Astrocyte (in vitro differentiated cells and primary cell): ENCODE results near the gene DEDD2. TPM values are rescaled to one million over a fixed set of nuclear protein-coding genes. Genes with fewer than 3 reads are reported as not detected.
A peak's percentile ranks its signal among the peaks of the same experiment; 100 is the strongest.

Experiments used
- DNase-seq: peaks from one replicate; pipeline ENCODE4 v3.0.0-alpha.2; 2010; ENCODE audit warnings: low read depth
- FAIRE-seq: peaks from 2 replicates; lab custom pipeline; 2011; peaks lifted over from hg19 to GRCh38; lab: Jason Lieb, UNC
- H2AFZ ChIP-seq: 2 replicates; pipeline ENCODE4 v1.6.0; 2012; ENCODE audit warnings: low read depth, low read length, inconsistent platforms
- H3K27ac ChIP-seq: 2 replicates; pipeline ENCODE4 v1.5.1; 2011; ENCODE audit warnings: low read depth, low read length, inconsistent platforms
- H3K27me3 ChIP-seq: 2 replicates; pipeline ENCODE4 v1.6.0; 2011; ENCODE audit warnings: low read length, inconsistent platforms; ENCODE audit not compliant: insufficient read depth
- H3K36me3 ChIP-seq: 2 replicates; pipeline ENCODE4 v1.5.1; 2011; ENCODE audit warnings: low read length, inconsistent platforms; ENCODE audit not compliant: insufficient read depth
- H3K4me1 ChIP-seq: 2 replicates; pipeline ENCODE4 v1.5.1; 2011; ENCODE audit warnings: low read length, inconsistent platforms; ENCODE audit not compliant: insufficient read depth
- H3K4me2 ChIP-seq: 2 replicates; pipeline ENCODE4 v1.6.0; 2012; ENCODE audit warnings: low read length, inconsistent platforms
- H3K4me3 ChIP-seq: 2 replicates; pipeline ENCODE4 v1.5.1; 2011; ENCODE audit warnings: low read depth, mild to moderate bottlenecking, low read length, inconsistent platforms; ENCODE audit not compliant: insufficient read depth
- H3K79me2 ChIP-seq: 2 replicates; pipeline ENCODE4 v1.6.0; 2012; ENCODE audit warnings: mild to moderate bottlenecking, low read length, inconsistent platforms; ENCODE audit not compliant: insufficient read depth
- H3K9ac ChIP-seq: 2 replicates; pipeline ENCODE4 v1.6.0; 2012; ENCODE audit warnings: mild to moderate bottlenecking, low read length, inconsistent platforms
- H3K9me3 ChIP-seq: 2 replicates; pipeline ENCODE4 v1.5.1; 2012; ENCODE audit warnings: low read depth, mild to moderate bottlenecking, low read length, inconsistent platforms; ENCODE audit not compliant: insufficient read depth
- H4K20me1 ChIP-seq: 2 replicates; pipeline ENCODE4 v1.6.0; 2012; ENCODE audit warnings: low read length, inconsistent platforms; ENCODE audit not compliant: insufficient read depth
- H3K27ac Mint-ChIP-seq: one replicate; pipeline ENCODE4 v1.8.0; 2021; ENCODE audit warnings: mild to moderate bottlenecking, mixed read lengths; ENCODE audit not compliant: unreplicated experiment
- H3K27me3 Mint-ChIP-seq: one replicate; pipeline ENCODE4 v1.8.0; 2021; ENCODE audit warnings: low read depth, mixed read lengths; ENCODE audit not compliant: unreplicated experiment
- H3K36me3 Mint-ChIP-seq: one replicate; pipeline ENCODE4 v1.8.0; 2021; ENCODE audit warnings: low read depth, mixed read lengths; ENCODE audit not compliant: unreplicated experiment
- H3K4me1 Mint-ChIP-seq: one replicate; pipeline ENCODE4 v1.8.0; 2021; ENCODE audit warnings: low read depth, mixed read lengths; ENCODE audit not compliant: unreplicated experiment
- H3K4me3 Mint-ChIP-seq: one replicate; pipeline ENCODE4 v1.8.0; 2021; ENCODE audit warnings: mild to moderate bottlenecking, moderate library complexity, mixed read lengths; ENCODE audit not compliant: unreplicated experiment
- H3K9me3 Mint-ChIP-seq: one replicate; pipeline ENCODE4 v1.8.0; 2021; ENCODE audit warnings: mild to moderate bottlenecking, mixed read lengths; ENCODE audit not compliant: unreplicated experiment
- CTCF ChIP-seq: IDR thresholded peaks from 2 replicates; pipeline ENCODE4 v1.5.1; 2011; ENCODE audit warnings: low read depth, mild to moderate bottlenecking, inconsistent platforms, low read length, moderate library complexity; ENCODE audit not compliant: insufficient read depth
- EZH2 ChIP-seq: IDR thresholded peaks from 2 replicates; pipeline ENCODE4 v1.6.1; 2012; ENCODE audit warnings: mild to moderate bottlenecking, low read length, inconsistent platforms; ENCODE audit not compliant: insufficient read depth
- total RNA-seq: library from RNA; stranded (reverse); gene quantifications from 2 replicates; pipeline ENCODE4 v1.2.1, GENCODE V29; 2021

The DEDD2 gene
- total RNA-seq, 1 donor from 2014 or later, result 26.1 TPM

- Mint-ChIP-seq H3K27me3 (no peaks in the 10 kb centered on the region), H3K4me1 (peaks cover 25% of the 10 kb centered on the region), H3K4me3 (peak overlapping the region; percentile 71), H3K36me3 (peaks cover 38% of the 10 kb centered on the region), H3K9me3 (no peaks in the 10 kb centered on the region), H3K27ac (peak overlapping the region; percentile 87)
- Histone ChIP-seq H3K27ac (peak overlapping the region; percentile 82), H3K27me3 (no peaks in the 10 kb centered on the region), H3K4me3 (no peak overlapping the region), H3K36me3 (peaks cover 8% of the 10 kb centered on the region), H3K4me1 (peaks cover 36% of the 10 kb centered on the region), H4K20me1 (peaks cover 9% of the 10 kb centered on the region), H3K4me2 (peak overlapping the region; percentile 71), H2AFZ (no peak overlapping the region), H3K9ac (no peak overlapping the region), H3K79me2 (peaks cover 20% of the 10 kb centered on the region), H3K9me3 (no peaks in the 10 kb centered on the region)
- DNase-seq, result peak; percentile 84
- TF ChIP-seq CTCF, result no peak
- TF ChIP-seq EZH2, result no peak
- no peak for FAIRE-seq
Observed at GRCh38 chr19:42207767-42208271, 9.7 kb downstream of the DEDD2 start.

- peak overlapping the region; percentile 22 for H3K9ac ChIP-seq
- H3K4me2 ChIP-seq, result peak overlapping the region; percentile 71
- peak overlapping the region; percentile 82 for H3K27ac ChIP-seq
- H3K36me3 ChIP-seq, result peaks cover 11% of the 10 kb centered on the region
- Mint-ChIP-seq H3K27ac (peak overlapping the region; percentile 91), H3K36me3 (peaks cover 44% of the 10 kb centered on the region), H3K27me3 (no peaks in the 10 kb centered on the region), H3K4me3 (peak overlapping the region; percentile 71), H3K9me3 (no peaks in the 10 kb centered on the region), H3K4me1 (peaks cover 27% of the 10 kb centered on the region)
- peaks cover 13% of the 10 kb centered on the region for H4K20me1 ChIP-seq
- no peak for TF ChIP-seq CTCF
- no peak for TF ChIP-seq EZH2
- H3K4me1 ChIP-seq, result peaks cover 36% of the 10 kb centered on the region
- no peak for FAIRE-seq
- DNase-seq, result peak; percentile 56
- H3K27me3 ChIP-seq, result no peaks in the 10 kb centered on the region
- H3K79me2 ChIP-seq, result peaks cover 21% of the 10 kb centered on the region
- no peaks in the 10 kb centered on the region for H3K9me3 ChIP-seq
- peak overlapping the region; percentile 6 for H3K4me3 ChIP-seq
- no peak overlapping the region for H2AFZ ChIP-seq
Observed at GRCh38 chr19:42206871-42207755, 10.4 kb downstream of the DEDD2 start.
